Measurements from ENCODE around the gene PIK3R6.

- TF ChIP-seq POLR2A (IDR thresholded peaks at IDR 0.05) (no peak), CTCF (IDR thresholded peaks at IDR 0.05) (no peak)
Observed at GRCh38 chr17:8803531-8804420, 63.7 kb downstream of the PIK3R6 start.
